GM18907 (cell line): ENCODE data around the gene JCAD.
"Not testable (repeated sequence)": the region's sequence is repeated elsewhere in the genome, so short reads cannot be mapped to it uniquely, and the experiment has no call there.

ENCODE experiments used
- ATAC-seq: cut with Tn5 transposase; IDR thresholded peaks from one replicate; pipeline ENCODE4 v1.9.1; 2021; ENCODE audit warnings: mild to moderate bottlenecking, moderate library complexity; ENCODE audit not compliant: unreplicated experiment

The JCAD gene, protein sequence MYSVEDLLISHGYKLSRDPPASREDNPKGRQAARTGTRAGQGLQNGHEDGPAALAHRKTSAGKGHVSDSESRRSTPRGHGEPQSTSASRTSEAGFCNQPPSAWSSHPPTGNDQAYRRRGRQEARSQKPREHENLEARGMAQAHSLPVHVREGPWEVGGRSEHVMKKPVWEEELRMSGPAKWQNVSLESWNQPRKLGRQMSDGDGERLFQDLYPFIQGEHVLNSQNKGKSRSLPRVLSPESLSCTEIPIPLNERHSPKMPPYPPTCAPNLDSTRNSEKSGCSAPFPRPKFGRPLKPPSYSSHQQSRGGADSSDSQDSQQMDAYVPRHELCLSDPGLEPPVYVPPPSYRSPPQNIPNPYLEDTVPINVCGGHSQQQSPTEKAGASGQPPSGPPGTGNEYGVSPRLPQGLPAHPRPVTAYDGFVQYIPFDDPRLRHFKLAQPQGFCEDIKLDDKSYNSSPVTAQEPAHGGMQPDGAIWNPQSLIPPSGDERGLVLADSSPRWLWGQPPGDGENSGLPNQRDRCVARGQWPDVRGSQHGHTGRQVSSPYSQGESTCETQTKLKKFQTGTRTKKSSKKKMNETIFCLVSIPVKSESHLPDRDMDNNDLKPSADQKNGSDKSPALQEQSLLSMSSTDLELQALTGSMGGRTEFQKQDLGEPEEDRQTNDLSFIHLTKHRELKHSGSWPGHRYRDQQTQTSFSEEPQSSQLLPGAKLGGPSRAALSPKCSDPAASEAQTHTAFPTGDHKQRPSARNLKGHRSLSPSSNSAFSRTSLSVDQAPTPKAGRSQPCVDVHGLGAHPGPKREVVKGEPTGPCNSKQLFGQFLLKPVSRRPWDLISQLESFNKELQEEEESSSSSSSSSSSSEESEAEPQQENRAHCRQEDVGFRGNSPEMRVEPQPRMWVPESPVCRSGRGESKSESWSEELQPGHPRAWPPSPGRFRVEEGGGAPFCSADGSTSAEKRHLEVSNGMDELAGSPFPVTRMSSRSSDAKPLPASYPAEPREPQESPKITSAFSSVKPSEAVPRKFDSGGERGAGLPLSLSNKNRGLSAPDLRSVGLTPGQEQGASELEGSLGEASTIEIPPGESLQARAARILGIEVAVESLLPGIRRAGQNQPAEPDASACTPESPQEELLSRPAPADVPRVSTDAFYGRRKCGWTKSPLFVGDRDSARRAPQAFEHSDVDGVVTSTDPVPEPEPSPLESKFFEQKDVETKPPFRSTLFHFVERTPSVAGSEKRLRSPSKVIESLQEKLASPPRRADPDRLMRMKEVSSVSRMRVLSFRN (N-terminal part only)

DNA sequence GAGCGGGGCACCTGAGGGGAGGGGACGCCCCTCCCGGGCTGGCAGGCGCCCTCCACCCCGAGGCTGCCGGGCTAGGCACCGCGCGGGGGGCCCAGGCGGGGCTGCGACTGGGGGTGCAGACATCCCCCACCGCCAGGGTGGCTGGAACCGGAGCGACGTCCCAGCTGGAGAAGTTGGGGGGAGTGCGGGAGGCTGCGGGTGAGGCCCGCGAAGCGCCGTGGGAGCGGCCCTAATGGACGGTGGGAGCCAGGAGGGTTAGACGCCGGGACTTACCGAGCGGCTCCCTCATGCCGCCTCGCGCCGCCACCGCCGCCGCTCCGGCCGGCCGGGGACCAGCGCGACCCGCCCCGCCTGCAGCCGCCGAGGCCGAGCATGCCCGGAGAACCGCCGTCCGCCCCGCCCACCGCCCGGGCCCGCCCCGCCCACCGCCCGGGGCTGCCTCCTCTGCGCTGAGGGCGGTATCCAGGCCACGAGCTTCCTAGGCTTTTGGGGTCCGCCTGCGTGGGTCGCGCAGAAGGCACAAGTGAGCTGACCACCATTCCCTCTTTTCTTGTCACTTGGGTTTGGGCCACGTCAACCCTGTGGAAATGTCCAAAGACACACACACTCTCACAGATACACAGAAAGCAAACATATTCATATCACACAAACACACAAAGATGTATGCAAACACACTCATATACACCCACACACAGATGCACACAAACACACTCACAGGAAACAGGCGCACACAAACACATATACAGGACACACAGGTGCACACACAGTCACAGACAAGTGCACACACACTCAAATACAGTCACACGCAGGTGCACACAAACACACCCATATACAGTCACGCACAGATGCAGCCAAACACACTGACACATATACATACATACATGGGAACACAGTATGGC is at the start of gene JCAD:
TSS of gene JCAD (minus strand) at position 378 of the 899 bp plus-strand sequence. CDS start 11,774 bp downstream, outside the sequence.
- ATAC-seq, result peak; percentile 56

DNA sequence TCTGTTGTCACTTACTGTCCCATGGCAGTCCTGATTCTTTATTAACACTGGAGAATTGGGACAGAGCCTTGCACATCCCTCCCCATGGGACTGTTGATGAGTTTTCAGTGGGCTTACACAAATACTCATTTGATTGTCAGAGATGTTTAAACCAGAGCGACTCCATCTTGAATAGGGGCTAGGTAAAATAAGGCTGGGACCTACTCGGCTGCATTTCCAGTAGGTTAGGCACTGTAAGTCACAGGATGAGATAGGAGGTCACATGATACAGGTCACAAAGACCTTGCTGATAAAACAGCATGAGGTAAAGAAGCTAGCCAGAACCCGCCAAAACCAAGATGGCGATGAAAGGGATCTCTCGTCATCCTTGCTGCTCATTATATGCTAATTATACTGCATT is 47.6 kb upstream of the JCAD start:
- ATAC-seq, result no peak

DNA sequence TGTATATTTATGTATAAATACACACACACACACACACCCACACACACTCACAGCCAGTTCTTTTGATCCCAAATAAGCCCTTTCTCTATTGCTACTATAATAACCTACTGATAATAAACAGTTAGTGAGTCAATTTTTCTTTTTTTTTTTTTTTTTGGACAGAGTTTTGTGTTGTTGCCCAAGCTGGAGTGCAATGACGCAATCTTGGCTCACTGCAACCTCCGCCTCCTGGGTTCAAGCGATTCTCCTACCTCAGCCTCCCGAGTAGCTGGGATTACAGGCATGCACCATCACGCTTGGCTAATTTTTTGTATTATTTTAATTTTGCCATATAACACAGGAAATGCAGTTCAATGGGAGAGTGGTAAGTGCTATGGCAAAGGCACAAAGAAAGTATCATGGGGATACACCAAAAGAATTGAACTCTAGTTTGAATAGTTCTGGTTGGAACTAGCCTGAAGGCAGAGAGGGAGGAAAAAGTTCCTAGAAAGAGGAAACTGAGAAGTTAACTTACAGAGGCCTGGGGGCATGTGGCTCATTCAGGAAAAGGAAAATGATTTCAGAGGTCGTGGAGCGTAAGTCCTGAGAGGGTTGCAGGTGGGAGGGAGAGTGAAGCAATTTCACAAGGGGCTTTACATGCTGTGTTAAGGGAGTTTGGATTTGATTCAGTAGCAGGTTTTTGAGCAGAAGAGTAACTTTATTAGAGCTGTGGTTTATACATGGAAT is 44.4 kb upstream of the JCAD start:
- ATAC-seq, result no peak

DNA sequence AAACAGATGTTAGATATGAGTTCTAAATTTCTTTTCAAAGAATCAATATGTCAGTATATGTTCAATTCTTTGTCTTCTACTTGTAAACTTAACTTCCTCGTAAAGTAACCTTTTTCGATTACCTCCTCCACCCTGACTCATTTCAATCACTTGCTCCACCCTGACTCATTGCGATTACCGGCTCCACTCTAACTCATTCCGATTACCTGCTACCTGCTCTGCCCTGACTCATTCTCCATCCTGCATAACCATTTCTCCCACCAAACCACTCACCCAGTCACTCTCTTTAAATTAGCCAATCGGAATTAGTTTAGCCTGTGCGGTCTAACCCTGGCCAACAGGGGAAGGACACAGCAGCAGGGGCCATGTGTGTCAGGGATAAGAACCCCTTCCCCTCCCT is 40.3 kb upstream of the JCAD start:
- ATAC-seq, result not testable (repeated sequence)

DNA sequence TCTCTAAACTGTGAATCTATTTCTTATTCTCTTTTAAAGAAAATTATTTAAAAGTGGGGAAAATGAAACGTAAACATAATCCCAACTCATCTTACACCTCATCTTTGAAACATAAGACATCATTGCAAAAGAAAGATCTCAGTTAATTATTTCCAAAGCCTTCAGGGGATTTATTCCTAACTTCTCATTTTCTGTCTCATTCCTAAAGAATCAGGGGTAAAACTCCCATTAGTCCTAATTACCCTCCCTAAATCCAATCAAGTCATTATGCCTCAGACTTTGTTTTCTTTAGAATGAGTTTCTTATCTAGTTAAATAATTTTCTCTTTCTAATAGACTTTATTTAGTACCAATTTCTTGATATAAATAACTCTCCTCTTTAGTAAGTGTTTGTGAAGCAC is 39.7 kb upstream of the JCAD start:
- ATAC-seq, result no peak

DNA sequence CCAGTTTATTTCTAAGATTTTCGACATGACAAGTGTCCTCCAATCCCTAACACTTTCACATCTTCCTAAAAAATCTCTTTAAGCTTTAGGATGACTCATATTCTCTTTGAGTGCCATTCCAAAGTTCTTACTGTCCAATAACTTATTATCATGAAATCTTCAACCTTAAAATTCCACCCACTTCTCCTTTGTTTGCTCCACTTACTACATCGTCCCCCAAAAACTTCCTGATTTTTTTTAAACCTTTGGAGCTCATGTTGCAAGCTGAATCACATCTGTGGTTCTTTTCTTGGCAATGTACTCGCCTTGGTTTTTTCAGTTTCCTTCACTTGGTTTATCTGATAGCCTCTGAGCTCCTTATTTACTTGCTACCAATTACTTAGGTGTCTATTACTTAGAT is 39.2 kb upstream of the JCAD start:
- ATAC-seq, result no peak

DNA sequence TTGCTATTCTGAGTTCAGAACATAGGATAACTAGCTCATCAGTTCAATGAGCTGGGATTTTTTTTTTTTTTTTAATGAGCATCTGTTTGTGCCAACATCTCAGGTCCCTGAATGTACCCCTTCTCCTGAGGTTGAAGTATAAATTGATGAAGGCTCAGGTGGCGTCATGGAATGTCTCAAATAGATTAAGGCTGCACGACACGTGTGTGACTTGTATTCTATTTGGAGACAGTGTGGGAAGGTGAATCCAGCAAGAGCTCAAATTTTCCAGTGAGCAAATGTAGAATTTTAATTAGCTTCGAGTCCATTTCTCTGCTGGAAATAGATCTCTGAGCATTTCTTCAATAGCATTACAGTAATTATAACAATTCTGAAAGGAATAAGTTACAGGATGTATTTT is 37.2 kb upstream of the JCAD start:
- ATAC-seq, result no peak

DNA sequence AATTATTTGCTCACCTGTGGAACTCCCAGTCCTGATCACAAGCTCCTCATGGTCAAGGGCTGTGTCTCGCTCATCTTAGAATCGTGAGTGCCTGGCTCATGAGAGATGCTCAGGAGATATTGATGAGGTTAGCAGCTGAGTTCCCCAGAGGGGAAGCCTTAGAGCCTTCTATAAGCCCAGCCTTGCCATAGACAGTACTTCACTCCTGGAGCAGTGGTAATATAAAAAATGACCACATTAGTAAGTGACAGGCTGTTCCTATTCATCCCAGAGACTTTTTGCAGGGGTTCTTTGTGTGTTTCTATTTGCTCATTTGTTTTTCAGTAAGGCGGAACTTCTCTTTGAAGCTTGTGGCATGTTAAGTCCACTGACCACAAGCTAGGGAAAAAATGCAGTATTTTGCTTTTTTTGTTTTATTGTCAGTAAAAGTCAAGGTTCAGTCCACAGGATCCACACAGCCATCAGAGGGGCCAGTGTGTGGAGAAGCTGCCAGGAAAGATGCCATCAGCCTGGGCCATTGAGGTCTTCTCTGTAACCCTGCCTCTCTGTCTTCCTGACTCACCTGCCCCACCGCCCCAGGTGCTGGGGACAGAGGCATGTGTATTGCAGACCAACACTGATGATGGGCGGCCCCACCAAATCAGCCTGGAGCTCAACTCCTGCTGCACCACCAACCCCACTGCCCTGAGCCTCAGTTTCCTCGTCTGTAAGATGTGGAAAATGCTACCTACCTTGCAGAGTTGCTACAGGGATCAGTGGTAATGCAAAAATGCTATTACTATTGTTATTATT is 36.4 kb upstream of the JCAD start:
- ATAC-seq, result no peak

DNA sequence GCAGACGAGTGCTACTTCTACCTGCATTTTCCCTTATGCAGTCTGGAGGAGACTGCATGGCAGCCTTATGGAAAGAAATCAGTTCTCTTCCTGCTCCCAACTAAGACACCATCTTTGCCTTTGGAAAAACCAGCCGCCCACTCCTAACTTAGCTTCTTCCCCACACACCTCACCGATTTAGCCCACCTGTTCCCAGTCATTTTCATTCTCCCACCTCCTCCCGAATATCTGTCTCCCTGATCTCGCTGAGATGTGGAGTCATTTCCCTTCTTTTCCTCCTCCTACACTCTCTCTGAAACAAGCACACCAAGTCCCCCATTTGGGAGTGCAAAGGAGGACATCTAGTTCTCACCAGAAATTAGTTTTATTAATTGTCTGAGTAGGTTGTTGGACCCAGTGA is 35.2 kb upstream of the JCAD start:
- ATAC-seq, result no peak

DNA sequence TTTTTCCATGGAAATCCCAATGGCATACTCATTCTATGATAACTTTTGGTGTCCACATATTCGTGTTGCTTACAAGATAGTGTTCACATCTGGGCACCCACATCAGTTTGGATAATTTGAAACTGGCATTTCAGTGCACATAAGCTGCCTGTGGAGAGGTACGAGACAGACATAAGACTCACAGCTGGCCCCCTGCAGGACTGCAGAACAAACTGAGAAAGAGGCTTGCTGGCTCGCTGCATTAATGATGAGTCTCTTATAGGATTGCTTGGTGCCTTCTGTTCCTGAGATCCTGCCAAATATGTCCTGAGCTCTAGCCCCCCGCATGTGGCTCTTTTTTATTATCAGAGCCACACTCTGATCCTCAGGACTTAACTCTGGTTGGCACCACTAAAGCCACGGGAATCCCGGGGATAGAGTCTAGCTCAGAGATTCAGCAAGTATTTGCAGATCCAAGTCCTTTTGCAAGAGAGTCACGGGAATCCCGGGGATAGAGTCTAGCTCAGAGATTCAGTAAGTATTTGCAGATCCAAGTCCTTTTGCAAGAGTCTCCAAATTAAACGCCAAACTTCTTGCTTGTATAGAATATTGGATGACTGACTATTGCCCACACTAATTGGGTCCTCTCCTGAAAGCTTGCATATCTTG is 34.0 kb upstream of the JCAD start:
- ATAC-seq, result no peak

DNA sequence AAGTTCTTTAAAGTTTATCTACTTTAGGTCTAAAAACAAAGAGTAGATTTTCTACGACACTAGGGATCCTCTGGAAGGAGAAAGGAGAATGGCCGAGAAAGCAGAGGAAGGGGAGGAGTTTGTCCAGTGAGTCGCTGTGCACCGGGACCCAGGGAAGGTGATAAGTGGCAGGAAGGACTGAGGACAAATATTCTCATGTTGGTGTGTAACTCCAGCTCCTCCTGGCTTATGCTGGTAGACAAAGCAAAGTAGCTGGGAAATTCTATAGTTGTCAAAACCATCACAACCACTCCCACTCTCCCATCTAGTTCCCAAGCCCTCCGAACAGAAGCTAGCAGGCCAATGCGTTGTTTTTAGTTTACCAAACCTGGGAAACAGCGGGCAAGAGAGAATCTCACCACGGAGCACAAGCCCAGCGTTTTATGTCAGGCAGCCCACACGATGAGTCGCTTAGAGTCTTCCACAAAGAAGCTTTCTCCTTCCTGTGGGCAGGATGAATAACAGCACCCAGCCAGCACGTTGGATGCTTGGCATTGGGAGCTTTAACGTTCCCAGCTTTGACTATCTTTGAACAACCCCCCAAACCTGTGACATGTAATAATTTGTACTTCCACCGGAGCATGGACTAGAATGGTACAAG is 32.9 kb upstream of the JCAD start:
- ATAC-seq, result no peak

DNA sequence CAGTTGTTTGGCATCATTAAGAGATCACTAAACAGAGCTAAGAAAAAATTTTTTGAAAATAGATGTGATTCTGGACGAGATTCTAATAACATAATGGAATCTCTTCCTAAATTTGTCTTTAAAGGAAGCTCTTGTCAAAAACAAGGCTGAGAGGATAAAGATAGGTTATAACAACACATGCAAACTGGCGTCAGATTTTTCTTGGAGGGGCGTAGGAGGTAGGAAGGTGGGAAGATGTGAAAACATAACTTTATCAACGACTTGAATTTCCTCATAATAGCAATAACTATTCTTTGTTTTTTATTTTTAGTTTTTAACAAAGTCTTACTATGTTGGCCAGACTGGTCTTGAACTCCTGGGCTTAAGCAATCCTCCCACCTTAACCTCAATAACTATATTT is 31.8 kb upstream of the JCAD start:
- no peak for ATAC-seq

DNA sequence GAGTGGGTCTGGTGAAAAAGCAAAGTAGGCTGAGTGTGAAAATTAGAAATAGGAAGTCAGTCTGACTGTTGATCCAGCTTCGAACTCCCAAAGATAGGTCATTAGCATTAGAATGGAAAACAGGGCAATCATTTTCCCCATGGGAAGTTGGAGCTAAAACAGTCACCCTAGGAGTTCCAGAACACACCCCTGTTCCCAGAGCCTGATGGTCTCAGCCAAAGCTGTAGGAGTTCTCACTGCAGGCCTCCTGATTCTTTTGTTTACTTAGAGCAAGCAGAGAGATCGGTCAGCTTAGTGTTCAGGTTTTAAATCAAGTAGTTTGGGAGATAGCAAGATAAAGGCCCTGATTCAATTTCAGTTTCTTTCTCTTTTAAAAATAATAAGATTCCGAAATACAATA is 28.8 kb upstream of the JCAD start:
- no peak for ATAC-seq

DNA sequence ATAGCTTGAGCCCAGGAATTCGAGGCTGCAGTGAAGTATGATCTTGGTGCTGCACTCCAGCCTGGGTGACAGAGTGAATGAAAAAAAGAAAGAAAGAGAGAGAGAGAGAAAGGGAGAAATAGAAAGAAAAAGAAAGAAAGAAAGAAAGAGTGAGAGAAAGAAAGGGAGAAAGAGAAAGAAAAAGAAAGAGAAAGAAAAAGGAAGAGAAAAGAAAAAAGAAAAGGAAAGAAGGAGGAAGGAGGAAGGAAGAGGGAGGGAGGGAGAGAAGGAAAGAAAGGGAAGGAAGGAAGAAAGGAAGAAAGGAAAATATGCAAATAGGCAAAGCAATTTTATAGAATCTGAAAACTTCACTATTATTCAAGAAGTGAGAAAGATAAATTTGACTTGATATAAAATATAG is 24.5 kb upstream of the JCAD start:
- ATAC-seq, result no peak

DNA sequence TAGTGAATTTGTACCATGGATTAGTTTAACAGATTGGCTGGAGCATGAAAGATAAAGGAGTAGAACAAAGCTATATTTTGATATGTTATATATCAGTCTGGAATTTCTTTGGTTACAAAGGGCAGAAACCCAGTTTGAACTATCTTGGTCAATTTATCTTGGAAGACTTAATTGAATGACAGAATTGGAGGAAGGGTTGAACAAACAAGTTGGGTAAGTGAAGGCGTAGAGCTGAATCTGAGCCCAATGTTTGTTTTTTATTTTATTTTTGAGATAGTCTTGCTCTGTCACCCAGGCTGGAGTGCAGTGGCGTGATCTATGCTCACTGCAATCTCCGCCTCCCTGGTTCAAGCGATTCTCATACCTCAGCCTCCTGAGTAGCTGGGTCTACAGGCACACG is 21.8 kb upstream of the JCAD start:
- ATAC-seq, result no peak

DNA sequence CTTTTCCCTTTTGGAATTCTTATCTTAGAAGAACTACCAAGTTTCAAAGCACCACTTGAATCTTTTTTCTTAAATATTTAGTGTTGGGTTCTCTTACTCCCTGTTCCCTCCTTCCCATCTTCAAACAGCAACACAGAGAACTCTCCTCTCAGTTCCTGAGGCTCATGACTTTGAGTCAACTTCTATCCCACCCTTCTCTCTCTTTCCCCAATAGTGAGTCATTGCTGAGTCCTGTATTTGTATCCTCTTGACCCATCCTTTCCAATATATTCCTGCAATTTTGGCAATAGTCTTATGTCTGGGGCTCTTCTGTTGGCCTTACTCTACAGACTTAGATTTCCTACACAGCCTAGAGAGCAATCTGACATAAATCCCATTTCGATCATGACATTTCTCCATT is 20.8 kb upstream of the JCAD start:
- ATAC-seq, result no peak

DNA sequence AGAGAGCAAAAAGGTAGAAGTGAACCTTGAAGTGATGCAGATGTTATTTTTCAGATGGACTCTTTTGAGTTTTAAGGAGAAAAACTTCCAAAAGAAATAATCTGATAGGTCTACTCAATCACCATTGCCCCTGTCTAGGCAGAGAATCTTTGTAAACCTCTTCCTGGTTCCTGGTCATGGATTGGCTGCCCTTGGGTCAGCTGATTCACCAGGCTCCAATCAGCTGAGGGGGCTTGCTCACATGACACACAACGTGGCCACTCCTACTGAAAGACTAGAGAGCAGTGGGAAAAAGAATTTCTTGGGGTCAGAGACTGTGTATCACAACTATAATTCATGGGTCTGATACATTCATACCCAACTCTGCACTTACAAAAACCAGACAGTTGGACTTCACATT is 20.0 kb upstream of the JCAD start:
- no peak for ATAC-seq

DNA sequence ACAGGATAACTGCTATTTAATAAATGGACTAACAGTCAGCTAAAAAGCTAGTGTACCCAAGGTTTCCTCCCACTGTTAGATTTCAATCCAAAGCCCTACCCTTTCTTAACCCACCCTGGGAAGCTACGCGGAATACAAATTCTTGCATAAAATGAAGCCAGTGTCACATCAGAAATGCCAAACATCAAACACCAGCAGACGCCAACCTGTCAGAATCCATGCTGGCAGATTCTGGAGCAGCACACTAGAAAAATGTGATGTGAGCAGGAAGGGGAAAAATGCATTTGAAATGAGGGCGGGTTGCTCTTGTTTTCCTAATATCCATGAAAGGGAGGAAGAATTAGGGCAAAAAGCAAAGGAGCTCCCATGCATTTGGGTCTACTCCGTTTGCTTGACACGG is 16.1 kb upstream of the JCAD start:
- ATAC-seq, result no peak
